K562 (cell line): ENCODE data around the gene BPHL.

Experiments
- ATF3 ChIP-seq, 2 experiments: fragments of 450-650 bp in 1 of 2; sonication (generic) in 1 of 2; formaldehyde crosslinking in 1 of 2; IDR thresholded peaks in 1 of 2; conservative IDR thresholded peaks in 1 of 2; 2 replicates each; pipeline versions ENCODE4 v1.6.1 to v1.8.1; 2016 to 2023; ENCODE audit warnings: mild to moderate bottlenecking in 2 of 2, moderate library complexity in 2 of 2, inconsistent platforms in 1 of 2, missing genetic modification reagents in 1 of 2
- CTCF ChIP-seq, 3 experiments: IDR thresholded peaks in 2 of 3; conservative IDR thresholded peaks in 1 of 3; 2 replicates each; pipeline ENCODE4 v1.5.1; 2011 to 2012; ENCODE audit warnings: low read length in 3 of 3, mild to moderate bottlenecking in 3 of 3, control low read depth in 2 of 3, improper control_type of control experiment in 1 of 3, inconsistent platforms in 1 of 3, low read depth in 1 of 3, mixed read lengths in 1 of 3, moderate library complexity in 1 of 3; ENCODE audit not compliant: insufficient read depth in 2 of 3
- FOXP4 ChIP-seq: sonication (generic); formaldehyde crosslinking; IDR thresholded peaks from 2 replicates; pipeline ENCODE4 v1.8.0; 2022; ENCODE audit warnings: mild to moderate bottlenecking, missing genetic modification reagents, borderline replicate concordance
- MAFF ChIP-seq: IDR thresholded peaks from 2 replicates; pipeline ENCODE4 v1.6.1; 2012; ENCODE audit warnings: low read length, improper control_type of control experiment
- MXD1 ChIP-seq: fragments of 250-450 bp; sonication (Bioruptor Pico); IDR thresholded peaks from 2 replicates; pipeline ENCODE4 v1.8.0; 2021; ENCODE audit warnings: borderline replicate concordance, mild to moderate bottlenecking, moderate library complexity; ENCODE audit not compliant: poor library complexity, severe bottlenecking
- POLR2AphosphoS2 ChIP-seq: IDR thresholded peaks from 2 replicates; pipeline ENCODE4 v1.6.1; 2012; ENCODE audit warnings: low read length, improper control_type of control experiment
- PREB ChIP-seq: sonication (generic); formaldehyde crosslinking; IDR thresholded peaks from 2 replicates; pipeline ENCODE4 v1.8.1; 2023; ENCODE audit warnings: mild to moderate bottlenecking, missing genetic modification reagents
- RAD21 ChIP-seq, 2 experiments: fragments of 250-450 bp in 1 of 2; fragments of 450-650 bp in 1 of 2; sonication (Bioruptor Pico) in 1 of 2; formaldehyde crosslinking in 1 of 2; IDR thresholded peaks in 1 of 2; conservative IDR thresholded peaks in 1 of 2; 2 replicates each; pipeline versions ENCODE4 v1.4.0 to v1.8.0; 2020 to 2022; ENCODE audit warnings: mild to moderate bottlenecking in 2 of 2, moderate library complexity in 1 of 2
- SLC30A9 ChIP-seq: fragments of 250-450 bp; sonication (Bioruptor Pico); IDR thresholded peaks from 2 replicates; pipeline ENCODE4 v1.8.0; 2022; ENCODE audit warnings: mild to moderate bottlenecking, moderate library complexity
- ZC3H4 ChIP-seq: sonication (generic); formaldehyde crosslinking; IDR thresholded peaks from 2 replicates; pipeline ENCODE4 v1.9.0; 2021; ENCODE audit warnings: missing genetic modification reagents, borderline replicate concordance
- ZNF124 ChIP-seq: sonication (generic); formaldehyde crosslinking; IDR thresholded peaks from 2 replicates; pipeline ENCODE4 v1.8.1; 2022; ENCODE audit warnings: missing genetic modification reagents

GRCh38 chr6:3072798-3073197 is 45.7 kb upstream of the BPHL start:
- TF ChIP-seq PREB (CRISPR knock-in tag): no peak
- no peak for TF ChIP-seq CTCF (IDR thresholded peaks at IDR 0.05 in 2 of 3, conservative IDR thresholded peaks at IDR 0.05 in 1 of 3; ENCODE audit: insufficient read depth in 2 of 3, low read depth in 1 of 3, low read length in 3 of 3)
- no peak for TF ChIP-seq ATF3 (IDR thresholded peaks at IDR 0.05)
- TF ChIP-seq ATF3 (CRISPR knock-in tag; conservative IDR thresholded peaks at IDR 0.05): no peak
- TF ChIP-seq ZC3H4 (CRISPR knock-in tag): no peak
- TF ChIP-seq RAD21 (CRISPR knock-in tag; conservative IDR thresholded peaks at IDR 0.05 in 1 of 2, IDR thresholded peaks at IDR 0.05 in 1 of 2): no peak
- no peak for TF ChIP-seq ZNF124 (CRISPR knock-in tag)
- TF ChIP-seq POLR2AphosphoS2: no peak
- no peak for TF ChIP-seq MAFF
- no peak for TF ChIP-seq MXD1 (CRISPR knock-in tag)
- TF ChIP-seq SLC30A9 (CRISPR knock-in tag): no peak
- no peak for TF ChIP-seq FOXP4 (CRISPR knock-in tag)
